HL-60/S4 treated with phorbol 12-myristate 13-acetate at 8.2 ng/mL for 4 days and 3 days (cell line): Measurements from ENCODE around the gene SLC16A5.

ENCODE experiments used
- in situ Hi-C: fragments of 300-500 bp; cut with MboI; formaldehyde crosslinking; loops from 2 replicates; pipeline ENCODE4 v1.15.0; 2022; ENCODE audit warnings: low sequenced_read_pairs

Gene SLC16A5

DNA sequence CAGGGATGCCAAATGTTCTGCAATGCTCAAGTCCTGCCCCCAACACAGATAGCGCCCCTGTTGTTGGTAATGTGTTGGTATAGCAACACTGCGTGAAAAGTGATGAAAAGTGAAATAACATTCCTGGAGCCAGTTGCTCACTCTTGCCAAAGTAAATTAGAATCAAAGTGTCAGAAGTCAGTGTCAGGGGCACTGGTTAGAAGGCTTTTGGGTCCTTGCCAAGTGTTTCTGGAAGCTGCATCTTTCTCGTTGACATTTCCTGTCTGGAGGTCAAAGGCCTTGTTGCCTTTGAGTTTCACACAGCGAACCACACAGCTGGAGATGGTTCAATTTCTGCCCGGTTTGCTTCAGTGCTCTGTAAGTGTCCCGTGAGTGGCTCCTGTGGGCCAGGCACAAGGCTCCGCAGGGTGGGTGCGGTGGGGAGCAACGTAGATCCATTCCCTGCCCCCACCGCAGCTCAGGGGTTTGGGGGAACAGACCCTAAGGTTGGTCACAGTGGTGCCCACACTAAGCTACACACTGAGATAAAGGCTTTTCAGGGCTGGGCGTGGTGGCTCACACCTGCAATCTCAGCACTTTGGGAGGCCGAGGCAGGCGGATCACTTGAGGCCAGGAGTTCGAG, 3.6 kb upstream of the SLC16A5 start:
- in situ Hi-C loops, result no loop called here

DNA sequence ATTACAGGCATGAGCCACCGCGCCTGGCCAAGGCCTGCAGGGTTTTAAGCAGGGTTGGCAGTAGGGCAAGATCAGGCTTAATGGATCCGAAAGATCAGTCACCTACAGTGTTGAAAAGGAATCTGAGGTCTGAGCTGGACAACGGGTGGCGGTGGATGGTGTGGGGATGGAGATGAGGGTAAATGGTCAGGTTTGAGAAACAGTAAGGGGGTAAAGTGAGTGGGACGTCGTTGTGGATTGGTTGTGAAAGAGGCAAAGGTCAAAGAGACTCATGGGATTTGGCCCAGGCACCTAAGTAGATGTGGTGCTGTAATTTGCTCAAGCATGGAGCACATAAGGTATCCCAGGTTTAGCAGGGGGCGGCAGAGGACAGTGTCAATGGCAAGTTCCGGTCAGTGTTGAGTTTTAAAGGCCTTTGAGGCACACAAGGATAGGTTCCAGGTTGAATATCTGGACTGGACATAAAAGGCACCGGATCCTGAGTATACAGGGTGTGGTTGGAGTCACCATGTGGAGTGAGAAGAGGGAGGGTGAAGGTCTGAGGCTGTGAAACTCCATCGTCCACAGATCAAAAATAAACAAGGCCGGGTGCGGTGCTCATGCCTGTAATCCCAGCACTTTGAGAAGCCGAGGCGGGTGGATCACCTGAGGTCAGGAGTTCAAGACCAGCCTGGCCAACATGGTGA, 1.1 kb upstream of the SLC16A5 start:
- in situ Hi-C loops, result no loop called here

DNA sequence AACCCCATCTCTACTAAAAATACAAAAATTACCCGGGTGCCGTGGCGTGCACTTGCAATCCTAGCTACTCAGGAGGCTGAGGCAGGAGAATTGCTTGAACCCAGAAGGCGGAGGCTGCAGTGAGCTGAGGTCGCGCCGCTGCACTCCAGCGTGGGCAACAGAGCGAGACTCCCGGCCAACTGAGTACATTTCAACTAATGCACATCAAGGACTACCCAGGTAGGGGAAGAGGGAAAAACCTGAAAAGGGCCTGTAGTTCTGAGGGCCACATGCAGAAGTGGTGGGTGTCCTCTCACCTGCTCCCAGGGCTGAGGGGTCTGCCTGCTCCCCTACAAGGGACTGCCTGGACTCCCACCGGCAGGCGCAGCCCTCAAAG, 584 bp upstream of the SLC16A5 start:
- in situ Hi-C loops, result no loop called here

DNA sequence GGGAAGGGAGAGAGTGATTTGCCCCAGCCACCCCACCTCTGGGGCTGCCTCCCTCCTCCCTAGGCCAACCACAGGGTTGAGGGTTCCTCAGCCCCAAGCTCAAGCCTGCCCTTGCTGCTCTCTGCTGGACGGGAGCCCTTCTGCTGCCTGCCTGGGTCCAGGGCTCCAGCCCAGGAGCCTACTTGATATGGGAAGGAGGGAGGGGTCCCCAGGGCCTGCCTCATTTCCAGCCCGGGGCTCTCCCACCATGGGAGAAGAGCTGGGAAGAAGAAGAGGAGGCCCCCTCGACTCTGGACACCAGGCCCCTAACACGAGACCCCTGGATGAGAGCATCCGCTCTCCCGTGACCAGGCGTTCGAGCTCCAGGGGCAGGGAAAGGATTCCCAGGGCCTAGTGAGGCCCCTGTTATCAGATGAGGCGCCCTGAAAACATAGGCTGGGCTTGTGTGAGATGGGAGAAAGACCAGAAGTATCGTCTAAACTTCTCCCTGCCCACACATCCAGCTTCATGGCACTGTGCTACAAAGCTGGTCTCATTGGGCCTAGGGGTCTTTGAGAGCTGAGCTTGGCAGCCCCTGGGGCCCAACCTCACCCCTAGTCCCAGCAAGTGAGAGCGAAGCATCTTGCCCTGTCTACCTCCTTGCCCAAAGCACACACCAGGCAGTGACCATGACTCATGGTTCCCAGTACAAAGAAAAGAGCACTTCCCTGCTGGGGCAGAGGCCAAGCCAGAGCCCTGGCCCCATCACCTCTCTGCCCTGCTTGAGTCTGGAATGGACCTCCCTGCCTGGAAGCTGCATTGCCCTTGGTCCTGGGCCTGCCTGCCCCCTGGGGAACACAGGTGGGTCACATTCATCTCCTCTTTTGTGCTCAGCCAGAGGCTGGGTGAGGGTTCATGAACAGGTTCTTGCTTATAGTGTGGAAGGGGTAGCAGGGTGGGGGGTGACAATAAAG, 987 bp downstream of the SLC16A5 start:
- in situ Hi-C loops, result no loop called here

DNA sequence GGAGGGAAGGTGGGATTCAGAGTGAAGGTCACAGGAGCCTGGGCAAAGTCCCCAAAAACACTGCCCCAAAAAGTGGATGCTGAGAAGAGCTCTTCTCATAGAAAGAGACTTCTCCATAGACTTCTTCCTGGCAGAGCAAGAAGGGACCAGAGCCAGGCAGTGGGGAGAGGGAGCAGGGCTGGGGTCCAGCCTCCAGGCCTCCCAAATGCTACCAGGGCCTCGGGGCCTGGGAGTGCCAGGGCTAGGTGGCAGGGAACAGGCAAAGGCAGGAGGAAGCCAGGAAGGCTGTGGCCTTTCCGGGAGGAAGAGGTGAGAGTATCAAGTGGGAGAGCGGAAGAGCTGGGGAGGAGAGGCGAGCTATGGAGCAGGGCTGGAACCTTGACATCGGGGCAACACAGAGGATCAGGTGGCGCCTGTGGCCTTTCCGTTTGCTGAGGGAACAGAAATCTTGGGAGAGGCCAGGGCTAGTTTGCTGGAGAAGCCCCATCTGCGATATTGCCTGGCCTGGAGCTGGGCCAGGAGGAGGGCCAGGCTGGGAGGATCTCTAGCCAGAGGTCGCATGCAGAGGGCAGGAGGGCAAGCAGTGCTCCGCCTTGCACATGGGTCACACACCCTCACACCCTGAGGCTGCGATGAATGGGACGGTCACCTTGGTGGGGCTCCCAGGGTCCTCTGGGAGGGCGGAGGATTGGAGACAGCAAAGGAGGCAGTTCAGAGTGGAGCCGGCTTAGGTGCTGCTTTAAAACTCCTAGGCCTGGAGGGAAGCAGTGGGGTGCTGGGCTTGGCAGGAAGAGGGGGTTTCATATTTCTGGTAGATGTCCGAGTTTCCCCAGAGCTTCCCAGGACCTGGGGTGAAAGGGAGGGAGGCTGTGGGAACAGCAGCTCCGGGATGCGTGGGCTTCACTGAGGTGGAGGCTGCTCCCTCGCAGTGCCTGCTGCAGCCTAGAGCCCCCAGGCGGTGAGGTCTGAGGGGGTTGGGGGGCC, 3.4 kb downstream of the SLC16A5 start:
- in situ Hi-C loops, result no loop called here

DNA sequence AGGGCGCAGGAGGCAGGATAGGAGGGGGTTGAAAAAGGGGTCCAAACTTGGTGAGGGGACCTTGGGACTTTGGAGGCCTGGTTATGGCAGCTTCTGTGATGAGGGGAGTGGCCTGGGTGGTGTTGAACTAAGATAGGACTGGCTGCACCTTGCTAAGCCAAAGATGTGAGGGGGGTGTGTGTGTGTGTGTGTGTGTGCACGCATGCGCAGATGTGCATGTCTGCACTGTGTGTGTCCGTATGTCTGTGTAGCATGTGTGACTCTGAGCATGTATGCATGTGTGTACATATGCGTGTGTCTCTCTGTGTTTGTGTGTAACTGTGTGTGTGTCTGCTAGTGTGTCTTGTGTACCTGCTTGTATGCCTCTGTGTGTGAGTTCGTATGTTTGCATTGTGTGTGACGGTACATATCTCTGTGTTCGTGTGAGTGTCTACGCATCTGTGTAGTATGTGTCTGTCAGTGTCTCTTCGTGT, 4.1 kb downstream of the SLC16A5 start:
- in situ Hi-C loops, result no loop called here

DNA sequence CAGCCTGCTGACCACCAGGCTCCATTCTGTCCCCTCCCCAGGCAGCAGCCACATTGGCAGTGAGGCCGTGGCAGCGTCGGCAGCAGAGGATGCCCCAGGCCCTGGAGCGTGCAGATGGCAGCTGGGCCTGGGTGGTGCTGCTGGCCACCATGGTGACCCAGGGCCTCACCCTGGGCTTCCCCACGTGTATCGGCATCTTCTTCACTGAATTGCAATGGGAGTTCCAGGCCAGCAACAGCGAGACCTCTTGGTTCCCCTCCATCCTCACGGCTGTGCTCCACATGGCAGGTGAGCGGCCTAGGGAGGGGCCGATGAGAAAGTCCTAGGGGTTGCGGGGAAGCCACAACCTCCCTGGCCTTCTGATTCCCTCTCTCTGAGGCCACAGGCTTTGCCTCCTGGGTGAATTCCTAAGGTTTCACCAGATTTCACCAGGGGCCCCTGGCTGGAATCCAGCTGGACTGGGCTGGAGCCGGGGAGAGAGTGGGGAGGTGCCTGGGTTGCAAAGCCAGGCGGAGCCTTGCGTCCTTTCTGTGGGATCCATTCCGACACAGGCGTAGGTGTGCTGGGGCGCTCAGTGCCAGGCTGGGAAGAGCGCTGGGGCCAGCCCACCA, 5.9 kb downstream of the SLC16A5 start:
- in situ Hi-C loops, result no loop called here

DNA sequence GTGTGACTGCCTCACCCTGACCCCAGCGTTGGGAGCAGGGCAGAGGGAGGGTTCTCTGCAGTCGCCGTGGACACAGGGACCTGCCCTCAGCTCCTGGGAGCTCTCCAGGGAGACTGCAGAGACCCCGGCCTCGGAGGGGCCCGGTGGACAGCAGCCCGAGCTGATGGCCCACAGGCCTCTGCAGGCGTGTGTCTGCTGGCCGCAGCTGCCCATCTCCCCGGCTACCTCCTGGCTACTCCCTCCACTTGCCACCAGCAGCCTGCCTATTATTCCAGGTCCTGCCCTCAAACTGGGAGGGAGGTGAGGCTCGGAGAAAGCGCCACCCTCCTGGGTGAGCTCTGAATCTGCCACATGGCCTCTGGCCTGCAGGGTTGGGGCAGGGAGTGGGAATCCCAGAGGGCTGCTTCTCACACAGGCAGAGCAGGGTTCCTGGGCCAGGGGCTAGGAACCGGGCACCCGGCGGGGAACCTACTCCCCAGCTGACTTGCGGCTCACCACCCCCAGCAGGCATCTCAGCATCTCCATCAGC, 7.2 kb downstream of the SLC16A5 start:
- in situ Hi-C loops, result no loop called here

DNA sequence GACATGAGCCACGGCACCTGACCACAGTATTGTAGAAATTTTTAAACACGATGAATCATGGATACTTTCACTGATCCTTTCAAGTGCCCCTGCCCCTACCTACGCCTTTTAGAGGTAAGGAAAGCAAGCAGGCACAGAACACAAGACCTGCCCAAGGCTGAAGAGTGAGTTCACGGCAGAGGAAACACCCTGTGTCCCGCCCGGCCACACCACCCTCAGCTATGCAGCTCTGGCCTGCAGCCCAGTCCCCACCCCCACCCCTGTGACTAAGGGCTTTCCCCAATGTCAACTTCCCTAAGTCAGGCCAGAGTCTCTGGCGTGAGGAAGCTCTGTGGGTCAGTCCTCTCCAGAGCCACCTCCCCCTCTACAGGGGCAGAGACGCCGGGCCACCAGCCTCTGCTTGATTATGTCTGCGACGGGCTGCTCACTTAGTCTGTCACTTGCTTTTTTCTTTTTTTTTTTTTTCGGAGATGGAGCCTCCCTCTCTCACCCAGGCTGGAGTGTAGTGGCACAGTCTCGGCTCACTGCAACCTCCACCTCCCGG, 8.4 kb downstream of the SLC16A5 start:
- in situ Hi-C loops, result no loop called here

DNA sequence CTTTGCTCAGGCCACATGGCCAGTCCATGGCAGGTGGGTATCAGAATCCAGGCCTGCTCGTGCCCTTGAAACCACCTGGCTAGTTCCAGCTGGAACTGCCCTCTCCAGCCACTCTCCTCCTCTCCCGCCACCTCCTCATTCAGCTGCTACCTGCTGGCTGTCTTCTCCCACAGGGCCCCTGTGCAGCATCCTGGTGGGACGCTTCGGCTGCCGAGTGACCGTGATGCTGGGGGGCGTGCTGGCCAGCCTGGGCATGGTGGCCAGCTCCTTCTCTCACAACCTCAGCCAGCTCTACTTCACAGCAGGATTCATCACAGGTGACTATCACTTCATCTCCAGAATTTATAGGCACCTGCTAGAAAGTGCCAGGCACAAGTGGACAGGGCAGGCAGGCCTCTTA, 10.1 kb downstream of the SLC16A5 start:
- in situ Hi-C loops, result no loop called here

DNA sequence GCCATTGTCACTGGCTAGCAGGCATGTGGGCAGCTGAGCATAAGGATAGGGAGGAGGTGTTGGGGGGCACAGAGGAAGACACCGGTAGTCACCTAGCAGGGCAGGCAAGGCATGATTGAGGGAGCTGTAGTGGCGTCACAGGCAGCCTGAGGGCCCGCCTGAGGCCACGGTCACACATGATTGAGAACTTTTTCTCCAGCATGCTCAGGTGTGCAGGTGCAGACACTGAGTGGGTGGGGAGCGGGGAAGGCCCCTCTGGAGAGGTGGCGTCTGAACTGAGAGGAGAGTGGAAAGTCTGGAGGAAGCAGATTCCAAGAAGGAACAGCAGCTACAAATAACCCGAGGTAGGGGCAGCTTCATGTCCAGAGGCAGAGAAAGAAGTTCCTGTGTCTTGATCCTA, 11.1 kb downstream of the SLC16A5 start:
- in situ Hi-C loops, result no loop called here

DNA sequence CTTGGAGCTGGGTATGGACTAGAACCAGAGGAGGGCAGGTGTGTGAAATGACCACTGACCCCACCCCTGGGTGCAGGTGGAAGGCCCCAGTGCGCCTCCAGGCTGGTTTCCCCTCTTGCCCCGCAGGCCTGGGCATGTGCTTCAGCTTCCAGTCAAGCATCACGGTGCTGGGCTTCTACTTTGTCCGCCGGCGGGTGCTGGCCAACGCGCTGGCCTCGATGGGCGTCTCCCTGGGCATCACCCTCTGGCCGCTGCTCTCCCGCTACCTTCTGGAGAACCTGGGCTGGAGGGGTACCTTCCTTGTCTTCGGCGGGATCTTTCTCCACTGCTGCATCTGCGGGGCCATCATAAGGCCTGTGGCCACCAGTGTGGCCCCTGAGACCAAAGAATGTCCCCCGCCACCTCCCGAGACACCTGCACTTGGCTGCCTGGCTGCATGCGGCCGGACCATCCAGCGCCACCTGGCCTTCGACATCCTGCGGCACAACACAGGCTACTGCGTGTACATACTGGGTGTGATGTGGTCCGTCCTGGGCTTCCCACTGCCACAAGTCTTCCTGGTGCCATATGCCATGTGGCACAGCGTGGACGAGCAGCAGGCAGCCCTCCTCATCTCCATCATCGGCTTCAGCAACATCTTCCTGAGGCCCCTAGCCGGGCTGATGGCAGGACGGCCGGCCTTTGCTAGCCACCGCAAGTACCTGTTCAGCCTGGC, 12.3 kb downstream of the SLC16A5 start:
- in situ Hi-C loops, result no loop called here

DNA sequence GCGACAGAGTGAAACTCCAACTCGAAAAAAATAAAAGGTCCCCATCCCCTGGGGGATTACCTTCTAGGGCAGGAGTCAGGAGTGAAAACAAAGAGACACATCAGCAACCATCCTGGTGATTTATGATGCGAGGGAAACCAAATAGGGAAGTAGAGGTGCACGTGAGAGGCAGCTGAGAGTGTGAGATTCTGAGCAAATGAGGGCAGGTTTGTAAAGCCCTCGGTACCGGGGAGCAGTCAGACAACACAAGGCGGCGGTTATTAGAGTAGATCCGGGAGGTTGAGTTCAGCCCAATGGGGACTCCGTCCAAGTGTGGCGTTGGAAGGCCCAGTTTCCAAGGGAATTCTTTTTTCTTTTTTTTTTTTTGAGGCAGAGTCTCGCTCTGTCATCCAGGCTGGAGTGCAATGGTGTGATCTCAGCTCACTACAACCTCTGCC, 14.6 kb downstream of the SLC16A5 start:
- in situ Hi-C loops, result no loop called here

DNA sequence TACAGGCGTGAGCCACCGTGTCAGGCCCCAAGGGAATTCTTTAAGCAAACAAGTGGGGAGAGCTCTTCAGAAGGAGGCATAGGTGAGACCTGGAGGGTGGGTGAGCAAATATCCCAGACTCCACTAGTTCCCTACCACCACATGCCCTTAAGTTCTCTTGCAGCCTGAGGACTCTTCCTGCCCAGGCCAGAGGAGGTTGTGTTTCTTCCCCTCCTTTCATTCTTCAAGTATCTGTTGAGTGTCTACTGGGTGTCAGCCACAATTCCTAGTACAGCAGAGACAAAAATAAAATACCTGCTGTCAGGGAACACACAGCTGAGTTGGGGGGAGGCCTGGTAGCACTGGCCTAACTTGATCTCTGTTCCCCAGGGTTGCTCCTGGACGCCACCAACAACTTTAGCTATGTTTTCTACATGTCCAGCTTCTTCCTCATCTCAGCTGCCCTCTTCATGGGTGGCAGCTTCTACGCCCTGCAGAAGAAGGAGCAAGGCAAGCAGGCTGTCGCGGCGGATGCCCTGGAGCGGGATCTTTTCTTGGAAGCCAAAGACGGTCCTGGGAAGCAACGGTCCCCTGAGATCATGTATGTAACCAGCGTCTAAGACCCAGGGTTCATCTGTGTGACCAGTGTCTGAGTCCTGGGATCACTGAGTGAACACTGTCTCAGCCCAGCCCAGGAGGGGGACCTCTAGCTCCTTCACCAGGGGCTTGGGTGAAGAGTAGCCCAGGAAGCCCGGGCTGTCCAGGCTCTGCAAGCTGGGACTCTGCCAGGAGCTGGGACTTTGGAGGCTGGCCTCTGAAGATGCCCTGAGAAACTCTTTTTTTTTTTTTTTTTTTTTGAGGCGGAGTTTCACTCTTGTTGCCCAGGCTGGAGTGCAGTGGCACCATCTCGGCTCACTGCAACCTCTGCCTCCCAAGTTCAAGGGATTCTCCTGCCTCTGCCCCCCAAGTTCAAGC, 16.1 kb downstream of the SLC16A5 start:
- in situ Hi-C loops, result no loop called here

DNA sequence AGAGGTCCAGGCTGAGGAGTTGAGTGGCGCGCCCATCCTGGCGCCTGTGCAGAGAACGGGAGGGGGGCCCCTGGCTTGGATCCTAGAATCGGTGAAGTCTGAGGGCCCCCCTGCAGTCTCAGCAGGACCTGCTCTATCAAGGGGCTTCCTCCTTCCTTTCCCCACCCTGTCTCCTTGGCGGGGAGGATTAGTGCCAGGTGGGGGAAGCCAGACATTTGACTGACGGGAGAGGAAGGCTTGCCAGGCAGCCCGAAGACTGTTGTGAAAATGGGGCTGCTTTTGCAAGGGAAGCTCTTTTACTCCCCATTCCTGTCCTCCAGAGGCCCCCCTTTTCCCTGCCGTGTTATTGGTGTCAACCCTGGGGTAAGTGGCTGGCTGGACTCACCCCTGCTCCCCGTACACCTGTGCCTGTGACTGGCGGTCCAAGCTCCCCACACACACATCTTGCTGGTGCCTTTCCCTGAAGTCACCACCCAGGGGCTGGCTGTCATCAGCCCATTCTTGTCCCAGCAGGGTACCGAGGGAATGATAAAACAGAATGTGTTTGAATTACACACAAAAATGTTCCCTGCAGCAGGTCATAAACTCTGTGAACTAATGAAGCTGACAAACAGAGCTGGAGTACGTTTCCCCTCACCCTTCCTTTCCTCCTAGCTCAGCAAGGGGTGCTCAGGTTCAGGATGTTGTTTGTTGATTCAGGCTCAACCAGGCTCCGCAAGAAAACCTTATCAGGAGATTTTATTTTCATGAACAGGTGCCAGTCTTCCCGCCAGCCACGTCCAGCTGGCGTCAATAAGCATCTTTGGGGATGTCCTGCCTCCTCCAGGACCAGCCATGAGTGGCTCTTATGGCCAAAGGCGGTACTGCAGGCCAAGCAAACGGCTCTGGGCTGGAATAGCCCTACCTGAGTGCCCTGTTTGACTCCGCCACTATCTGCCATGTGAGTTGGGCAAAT, 17.6 kb downstream of the SLC16A5 start:
- in situ Hi-C loops, result no loop called here

DNA sequence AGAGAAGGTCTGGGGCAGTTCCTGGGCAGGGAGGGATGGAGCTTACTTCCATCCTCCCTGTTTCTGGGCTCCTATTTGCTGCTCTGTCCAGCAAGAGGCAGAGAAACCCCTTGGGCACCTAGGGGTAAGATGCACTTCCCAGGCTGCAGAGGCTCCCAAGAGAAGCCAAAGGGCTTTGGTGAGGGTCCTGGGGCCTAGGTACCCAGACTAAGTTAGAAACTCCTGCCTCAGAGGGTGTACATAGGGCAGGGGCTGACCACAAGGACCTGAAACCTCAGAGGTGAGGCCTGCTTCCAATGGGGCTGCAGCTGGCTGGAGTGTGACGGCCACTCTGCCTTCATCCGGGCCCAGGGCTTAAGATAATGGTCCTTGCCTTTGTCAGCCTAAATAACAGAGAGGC, 20.4 kb downstream of the SLC16A5 start:
- in situ Hi-C loops, result no loop called here

DNA sequence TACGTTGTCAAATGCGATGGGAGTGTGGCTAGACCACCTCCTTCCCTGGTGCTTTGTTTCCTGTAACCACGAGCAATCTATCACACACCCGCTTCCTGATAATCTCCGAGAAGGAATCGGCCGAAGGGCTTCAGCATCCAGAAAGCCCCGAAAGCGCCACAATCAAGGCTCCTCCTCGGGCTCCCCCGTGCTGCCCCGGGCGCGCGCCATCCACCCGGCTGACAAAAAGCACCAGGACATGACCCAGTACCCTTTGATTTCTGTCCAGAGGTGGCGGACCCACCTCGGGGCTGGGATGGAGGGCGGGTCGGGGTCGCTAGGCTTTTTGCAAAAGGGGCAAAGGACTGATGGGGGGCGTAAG, 21.3 kb downstream of the SLC16A5 start:
- in situ Hi-C loops, result no loop called here
